ENCODE data around the gene STX3.

The STX3 gene

GRCh38 chr11:59802639-59803176 lies 47.5 kb downstream of the STX3 start:
- H3K9ac ChIP-seq (ENCODE audit: low read length): no peak overlapping the region

GRCh38 chr11:59804061-59804460 lies 48.9 kb downstream of the STX3 start:
- Histone ChIP-seq H3K27me3 (ENCODE audit: insufficient read depth, low read length, poor library complexity) (no peaks in the 10 kb centered on the region), H3K4me1 (ENCODE audit: control insufficient read depth, low read depth, low read length) (peaks cover 2% of the 10 kb centered on the region), H2BK15ac (replicated peaks; ENCODE audit: low read depth) (no peak overlapping the region), H2BK5ac (ENCODE audit: low read length) (no peak overlapping the region), H3K79me1 (ENCODE audit: low read length) (peaks cover 3% of the 10 kb centered on the region), H4K8ac (ENCODE audit: low read depth, low read length) (no peak overlapping the region), H3K18ac (ENCODE audit: low read length) (no peak overlapping the region), H2AK5ac (ENCODE audit: low read length) (no peak overlapping the region), H3K23ac (ENCODE audit: low read length) (no peak overlapping the region), H3K56ac (ENCODE audit: low read length) (no peak overlapping the region), H3K79me2 (ENCODE audit: control insufficient read depth, insufficient read depth, low read length) (no peaks in the 10 kb centered on the region), H4K5ac (ENCODE audit: low read length) (no peak overlapping the region), H3K4me2 (ENCODE audit: low read length) (no peak overlapping the region), H3K9ac (ENCODE audit: low read length) (no peak overlapping the region), H3K4ac (ENCODE audit: low read depth, low read length) (no peak overlapping the region), H3K4me3 (ENCODE audit: low read length) (no peak overlapping the region), H3K27ac (ENCODE audit: low read depth, low read length) (no peak overlapping the region), H2BK120ac (ENCODE audit: low read depth, low read length) (no peak overlapping the region), H3K36me3 (ENCODE audit: control insufficient read depth, insufficient read depth, low read length) (peaks cover 7% of the 10 kb centered on the region)
- peak; percentile 46 for DNase-seq
- WGBS (ENCODE audit: extremely low coverage, insufficient coverage, low lambda C conversion rate): no CpG with 5 or more reads among the region's 2 CpGs

More at GRCh38 chr11:59802639-59803176, 47.5 kb downstream of the STX3 start:
- no peak overlapping the region for H2BK5ac ChIP-seq (ENCODE audit: low read length)
- H3K27ac ChIP-seq (ENCODE audit: low read depth, low read length): no peak overlapping the region
- H3K18ac ChIP-seq (ENCODE audit: low read length): no peak overlapping the region
- no peak overlapping the region for H3K56ac ChIP-seq (ENCODE audit: low read length)
- H2BK15ac ChIP-seq (replicated peaks; ENCODE audit: low read depth): no peak overlapping the region
- no peak overlapping the region for H2BK120ac ChIP-seq (ENCODE audit: low read depth, low read length)
- H3K4me2 ChIP-seq (ENCODE audit: low read length): no peak overlapping the region
- H4K8ac ChIP-seq (ENCODE audit: low read depth, low read length): no peak overlapping the region
- H2AK5ac ChIP-seq (ENCODE audit: low read length): no peak overlapping the region
- no peak overlapping the region for H4K5ac ChIP-seq (ENCODE audit: low read length)
- no peaks in the 10 kb centered on the region for H3K79me2 ChIP-seq (ENCODE audit: control insufficient read depth, insufficient read depth, low read length)
- peaks cover 7% of the 10 kb centered on the region for H3K36me3 ChIP-seq (ENCODE audit: control insufficient read depth, insufficient read depth, low read length)
- H3K27me3 ChIP-seq (ENCODE audit: insufficient read depth, low read length, poor library complexity): no peaks in the 10 kb centered on the region
- no peak overlapping the region for H3K4me3 ChIP-seq (ENCODE audit: low read length)
- no peak overlapping the region for H3K23ac ChIP-seq (ENCODE audit: low read length)
- peaks cover 2% of the 10 kb centered on the region for H3K79me1 ChIP-seq (ENCODE audit: low read length)
- H3K4me1 ChIP-seq (ENCODE audit: control insufficient read depth, low read depth, low read length): peaks cover 2% of the 10 kb centered on the region
- no peak overlapping the region for H3K4ac ChIP-seq (ENCODE audit: low read depth, low read length)
- WGBS (ENCODE audit: extremely low coverage, insufficient coverage, low lambda C conversion rate): no CpG with 5 or more reads among the region's 4 CpGs
- DNase-seq: peak; percentile 52

DNA sequence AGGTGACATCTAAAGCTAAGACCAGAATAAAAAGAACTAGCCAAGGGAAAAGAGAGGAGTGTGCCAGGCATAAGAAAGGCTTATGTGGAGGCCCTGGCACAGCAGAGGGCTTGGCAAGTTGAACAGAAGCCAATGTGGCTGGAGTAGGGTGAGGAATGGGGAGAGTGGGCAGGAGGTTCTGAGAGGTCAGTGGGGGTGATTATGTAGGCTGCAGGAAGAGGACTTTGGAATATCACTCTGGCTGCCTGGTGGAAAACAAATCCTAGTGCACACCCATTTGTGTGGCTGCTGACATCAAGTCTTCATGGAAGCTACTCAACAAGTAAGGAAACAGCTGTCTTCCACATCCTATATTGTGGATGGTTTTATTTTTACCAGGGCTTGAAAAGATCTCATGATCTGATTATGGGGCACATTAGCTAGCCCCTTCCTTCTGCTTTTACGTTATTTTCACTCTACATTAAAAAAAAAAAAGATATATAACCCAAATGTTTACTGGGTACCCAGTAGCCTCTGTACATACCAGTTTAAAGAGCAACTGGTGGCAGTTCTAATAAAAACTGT lies 52.0 kb downstream of the STX3 start:
- no peak overlapping the region for H3K9ac ChIP-seq (ENCODE audit: low read length)

GRCh38 chr11:59810189-59810910 lies 55.2 kb downstream of the STX3 start, which contains the start of gene MRPL16:
Gene MRPL16, minus strand, starts transcription at chr11:59810778. Its CDS starts 120 bp downstream, at chr11:59810658.
- Histone ChIP-seq H3K27ac (ENCODE audit: low read depth, low read length) (peak within 1 kb of the TSS; percentile 26), H3K79me2 (ENCODE audit: control insufficient read depth, insufficient read depth, low read length) (peaks cover 8% of the 10 kb centered on the region), H2BK120ac (ENCODE audit: low read depth, low read length) (no peak within 1 kb of the TSS), H2BK5ac (ENCODE audit: low read length) (peak within 1 kb of the TSS; percentile 64), H3K79me1 (ENCODE audit: low read length) (peaks cover 3% of the 10 kb centered on the region), H3K23ac (ENCODE audit: low read length) (no peak within 1 kb of the TSS), H3K4me3 (ENCODE audit: low read length) (peak within 1 kb of the TSS; percentile 92), H3K36me3 (ENCODE audit: control insufficient read depth, insufficient read depth, low read length) (peaks cover 7% of the 10 kb centered on the region), H2BK15ac (replicated peaks; ENCODE audit: low read depth) (peak within 1 kb of the TSS; percentile 74), H3K9ac (ENCODE audit: low read length) (peak within 1 kb of the TSS; percentile 95), H3K4me1 (ENCODE audit: control insufficient read depth, low read depth, low read length) (no peaks in the 10 kb centered on the region), H3K18ac (ENCODE audit: low read length) (peak within 1 kb of the TSS; percentile 90), H4K8ac (ENCODE audit: low read depth, low read length) (peak within 1 kb of the TSS; percentile 95), H3K56ac (ENCODE audit: low read length) (peak within 1 kb of the TSS; percentile 97), H2AK5ac (ENCODE audit: low read length) (no peak within 1 kb of the TSS), H3K4me2 (ENCODE audit: low read length) (peak within 1 kb of the TSS; percentile 55), H3K4ac (ENCODE audit: low read depth, low read length) (peak within 1 kb of the TSS; percentile 84), H4K5ac (ENCODE audit: low read length) (no peak within 1 kb of the TSS), H3K27me3 (ENCODE audit: insufficient read depth, low read length, poor library complexity) (no peaks in the 10 kb centered on the region)
- DNase-seq: peak; percentile 97
- no CpG with 5 or more reads among the region's 54 CpGs for WGBS (ENCODE audit: extremely low coverage, insufficient coverage, low lambda C conversion rate)

More for the DNA sequence above, 52.0 kb downstream of the STX3 start:
- no peaks in the 10 kb centered on the region for H3K27me3 ChIP-seq (ENCODE audit: insufficient read depth, low read length, poor library complexity)
- H3K56ac ChIP-seq (ENCODE audit: low read length): no peak overlapping the region
- no peak overlapping the region for H2BK15ac ChIP-seq (replicated peaks; ENCODE audit: low read depth)
- H3K4ac ChIP-seq (ENCODE audit: low read depth, low read length): no peak overlapping the region
- H4K8ac ChIP-seq (ENCODE audit: low read depth, low read length): no peak overlapping the region
- H2BK120ac ChIP-seq (ENCODE audit: low read depth, low read length): no peak overlapping the region
- H3K36me3 ChIP-seq (ENCODE audit: control insufficient read depth, insufficient read depth, low read length): peaks cover 7% of the 10 kb centered on the region
- H2AK5ac ChIP-seq (ENCODE audit: low read length): no peak overlapping the region
- peak overlapping the region; percentile 10 for H3K27ac ChIP-seq (ENCODE audit: low read depth, low read length)
- WGBS (ENCODE audit: extremely low coverage, insufficient coverage, low lambda C conversion rate): no CpG with 5 or more reads among the region's 1 CpG
- peaks cover 2% of the 10 kb centered on the region for H3K4me1 ChIP-seq (ENCODE audit: control insufficient read depth, low read depth, low read length)
- H3K79me2 ChIP-seq (ENCODE audit: control insufficient read depth, insufficient read depth, low read length): peaks cover 8% of the 10 kb centered on the region
- no peak overlapping the region for H3K4me2 ChIP-seq (ENCODE audit: low read length)
- H3K4me3 ChIP-seq (ENCODE audit: low read length): no peak overlapping the region
- H4K5ac ChIP-seq (ENCODE audit: low read length): no peak overlapping the region
- no peak overlapping the region for H3K23ac ChIP-seq (ENCODE audit: low read length)
- no peak overlapping the region for H2BK5ac ChIP-seq (ENCODE audit: low read length)
- H3K18ac ChIP-seq (ENCODE audit: low read length): no peak overlapping the region
- H3K79me1 ChIP-seq (ENCODE audit: low read length): peaks cover 3% of the 10 kb centered on the region
- DNase-seq: no peak

- Histone ChIP-seq H2BK120ac (ENCODE audit: low read depth, low read length) (no peak overlapping the region), H3K4me2 (ENCODE audit: low read length) (no peak overlapping the region), H2BK15ac (replicated peaks; ENCODE audit: low read depth) (peak overlapping the region; percentile 74), H4K5ac (ENCODE audit: low read length) (no peak overlapping the region), H3K79me2 (ENCODE audit: control insufficient read depth, insufficient read depth, low read length) (peaks cover 8% of the 10 kb centered on the region), H3K36me3 (ENCODE audit: control insufficient read depth, insufficient read depth, low read length) (peaks cover 7% of the 10 kb centered on the region), H3K23ac (ENCODE audit: low read length) (no peak overlapping the region), H3K27me3 (ENCODE audit: insufficient read depth, low read length, poor library complexity) (no peaks in the 10 kb centered on the region), H3K4ac (ENCODE audit: low read depth, low read length) (no peak overlapping the region), H3K4me1 (ENCODE audit: control insufficient read depth, low read depth, low read length) (peaks cover 2% of the 10 kb centered on the region), H2BK5ac (ENCODE audit: low read length) (no peak overlapping the region), H3K9ac (ENCODE audit: low read length) (peak overlapping the region; percentile 25), H3K56ac (ENCODE audit: low read length) (peak overlapping the region; percentile 51), H2AK5ac (ENCODE audit: low read length) (no peak overlapping the region), H3K27ac (ENCODE audit: low read depth, low read length) (no peak overlapping the region), H3K4me3 (ENCODE audit: low read length) (no peak overlapping the region), H4K8ac (ENCODE audit: low read depth, low read length) (peak overlapping the region; percentile 95), H3K18ac (ENCODE audit: low read length) (peak overlapping the region; percentile 90), H3K79me1 (ENCODE audit: low read length) (peaks cover 3% of the 10 kb centered on the region)
- DNase-seq: no peak
- no CpG with 5 or more reads among the region's 8 CpGs for WGBS (ENCODE audit: extremely low coverage, insufficient coverage, low lambda C conversion rate)
Measured at GRCh38 chr11:59810911-59811259, 55.7 kb downstream of the STX3 start.

All from mesendoderm (in vitro differentiated cells).